AG20443 (cell line): ENCODE results near the gene ADGRB3.
"Not testable (repeated sequence)": the region's sequence is repeated elsewhere in the genome, so short reads cannot be mapped to it uniquely, and the experiment has no call there.

ENCODE experiments used
- DNase-seq: peaks from one replicate; pipeline ENCODE4 v3.0.0; 2012; ENCODE audit warnings: low spot score, mixed read lengths

The ADGRB3 gene

DNA sequence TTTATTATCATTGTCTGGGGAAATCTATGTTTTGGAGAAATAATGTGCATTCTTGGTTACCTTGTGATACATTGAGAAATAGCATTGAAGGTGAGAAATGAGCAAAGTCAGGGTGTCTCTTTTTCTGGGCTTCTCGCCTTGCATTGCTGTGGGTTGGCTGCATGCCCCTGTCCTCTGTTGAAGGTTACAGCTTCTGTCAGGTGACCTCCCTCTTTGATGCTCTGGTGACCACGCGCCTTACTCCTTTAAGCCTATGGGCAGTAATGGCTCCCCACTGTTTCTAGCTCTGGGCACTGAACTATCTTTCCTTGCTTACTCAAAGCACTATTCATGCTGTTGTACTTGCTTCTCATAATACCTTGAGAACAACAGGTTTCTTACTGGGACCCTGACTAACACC is 14.6 kb downstream of the ADGRB3 start:
- DNase-seq = no peak

DNA sequence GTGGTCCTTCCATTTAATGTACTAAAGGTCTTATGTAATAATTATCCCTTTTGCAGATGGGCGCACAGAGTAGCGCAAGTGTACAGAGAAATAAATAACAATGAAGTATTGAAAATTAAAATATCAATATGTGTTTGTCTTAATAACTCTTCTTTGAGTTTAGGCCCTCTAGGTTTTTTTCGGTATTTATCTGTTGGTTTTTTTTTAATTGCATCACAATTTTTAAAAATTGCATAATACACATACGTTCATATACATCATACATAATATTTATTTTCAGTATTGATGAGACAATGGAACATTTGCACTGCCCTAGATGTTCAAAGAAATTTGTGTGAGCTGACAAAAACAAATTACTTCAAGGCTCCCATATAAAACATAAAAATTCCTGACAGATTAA is 15.1 kb downstream of the ADGRB3 start:
- no peak for DNase-seq

DNA sequence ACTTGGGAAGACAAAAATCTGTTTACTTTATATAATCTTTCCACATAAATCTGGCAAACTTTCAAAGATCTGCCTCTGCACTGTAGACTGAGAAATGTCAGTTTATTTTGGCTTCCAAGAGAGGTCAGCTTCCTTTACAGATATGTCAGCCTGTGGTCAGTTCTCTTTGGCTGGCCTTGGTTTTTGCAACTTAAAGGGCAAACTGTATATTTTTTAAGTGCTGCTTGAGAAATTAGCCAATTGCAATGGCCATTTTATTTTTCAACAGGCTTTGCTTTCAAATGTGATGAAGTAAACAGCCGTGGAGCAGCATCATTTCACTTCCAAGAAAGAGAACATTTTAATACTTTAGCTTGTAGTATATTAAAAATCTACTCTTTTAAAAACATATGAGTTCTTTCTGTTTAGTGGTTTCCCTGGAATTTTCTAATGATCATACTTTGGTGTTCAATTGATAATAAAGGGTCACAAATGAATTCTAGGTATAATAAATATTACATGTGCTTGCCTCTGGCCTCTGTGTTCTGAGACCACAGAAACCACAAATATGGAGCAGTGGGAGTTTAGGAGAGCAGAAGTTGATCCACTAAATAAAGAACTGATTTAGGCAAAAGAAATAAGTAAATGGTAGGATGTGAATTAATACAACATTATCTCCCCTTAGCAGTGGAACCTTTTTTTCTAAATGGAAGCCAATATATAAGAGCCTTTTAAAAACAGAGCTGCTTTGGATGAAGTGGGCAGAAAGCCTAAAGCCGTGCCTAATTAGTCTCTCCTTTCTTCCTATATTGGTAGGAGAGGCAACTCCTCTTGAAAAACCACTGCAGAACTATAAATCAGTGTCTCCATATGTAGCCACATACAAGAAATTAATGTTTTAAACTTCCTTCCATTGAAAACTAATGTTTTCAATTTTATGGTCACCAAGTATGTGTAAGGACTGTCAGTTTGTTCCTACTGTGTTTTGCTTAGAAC is 16.2 kb downstream of the ADGRB3 start:
- no peak for DNase-seq

DNA sequence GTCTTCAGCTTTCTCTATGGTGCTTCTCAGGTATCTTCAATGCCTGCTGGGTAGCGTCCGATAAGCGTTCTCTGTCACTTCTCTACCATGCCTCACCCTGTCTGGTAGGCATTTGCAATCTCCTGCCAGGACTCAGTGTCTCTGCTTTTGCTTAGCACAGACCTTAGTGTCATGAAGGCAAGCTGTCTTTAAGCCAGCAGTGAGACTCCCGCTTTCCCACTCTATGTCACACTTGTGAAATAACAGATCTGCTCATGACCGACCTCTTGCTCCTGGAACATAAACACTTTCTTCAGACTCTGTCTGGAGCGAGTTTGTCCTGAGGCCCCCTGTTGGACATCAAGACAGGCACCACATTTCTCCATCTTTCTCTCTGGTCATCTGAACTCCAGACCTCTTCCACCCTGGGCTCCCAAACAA is 17.0 kb downstream of the ADGRB3 start:
- no peak for DNase-seq

DNA sequence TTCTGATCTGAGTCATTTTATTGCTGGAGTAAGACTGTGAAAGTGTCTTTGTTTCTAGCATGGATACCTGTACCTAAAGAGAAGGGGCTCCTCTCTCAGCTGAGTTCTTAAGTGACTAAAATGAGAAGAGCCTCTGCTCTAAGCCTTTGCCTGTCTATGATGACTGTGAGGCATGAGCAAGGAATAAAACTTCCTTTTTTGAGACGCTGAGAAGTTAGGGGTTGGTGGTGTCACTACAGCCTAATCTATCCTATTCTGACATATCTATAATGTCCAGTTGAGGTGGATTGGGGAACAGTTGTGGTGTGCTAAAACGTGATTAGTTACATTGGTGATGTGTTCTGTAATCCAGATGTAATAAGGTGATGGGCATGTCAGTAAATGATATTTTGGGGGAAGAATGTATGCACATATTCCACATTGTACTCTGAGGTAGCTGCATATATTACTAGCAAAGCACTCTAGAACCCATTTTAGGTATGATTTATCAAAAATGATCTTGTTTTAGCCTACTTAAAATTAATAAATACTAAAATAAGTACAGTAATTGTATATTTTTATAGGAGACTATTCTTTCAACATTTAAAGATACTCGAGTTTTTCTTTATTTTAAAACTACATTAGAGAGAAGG is 18.1 kb downstream of the ADGRB3 start:
- no peak for DNase-seq

DNA sequence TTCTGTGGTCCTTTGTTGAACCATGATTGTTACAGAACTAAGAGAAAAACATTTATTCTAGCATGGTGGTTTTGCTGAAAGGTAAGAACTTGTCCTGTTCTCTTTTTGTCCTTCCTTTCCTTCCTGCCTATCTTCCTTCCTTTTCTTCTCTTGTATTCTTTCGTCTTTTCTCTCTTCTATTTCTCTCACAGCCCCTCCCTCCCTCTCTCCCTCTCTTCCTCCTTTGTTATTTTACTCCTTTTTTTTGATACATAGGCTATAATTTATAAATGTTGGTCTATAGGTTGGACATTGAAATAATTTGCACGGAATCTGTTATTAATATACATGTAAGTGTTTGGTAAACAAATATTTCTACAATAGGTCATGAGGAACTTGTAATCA is 18.6 kb downstream of the ADGRB3 start:
- no peak for DNase-seq

DNA sequence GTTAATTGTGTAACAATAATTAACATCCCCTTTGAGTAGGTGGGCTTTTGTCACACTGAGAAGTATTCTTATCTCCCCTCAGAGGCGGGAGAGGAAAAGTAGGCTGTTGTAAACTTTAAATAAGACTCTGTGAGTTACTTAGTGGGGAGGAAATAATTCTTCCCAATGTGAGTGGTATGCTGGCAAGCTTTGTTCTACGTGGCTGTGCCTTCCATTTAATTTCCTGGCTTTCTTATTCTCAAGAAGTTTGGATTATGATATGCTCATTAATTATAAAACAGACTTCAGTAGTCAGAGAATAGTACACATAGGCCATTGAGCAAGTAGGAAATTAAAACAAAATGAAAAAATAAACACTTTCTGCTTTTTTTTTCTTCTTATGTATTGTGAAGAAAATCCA is 19.1 kb downstream of the ADGRB3 start:
- DNase-seq = no peak

DNA sequence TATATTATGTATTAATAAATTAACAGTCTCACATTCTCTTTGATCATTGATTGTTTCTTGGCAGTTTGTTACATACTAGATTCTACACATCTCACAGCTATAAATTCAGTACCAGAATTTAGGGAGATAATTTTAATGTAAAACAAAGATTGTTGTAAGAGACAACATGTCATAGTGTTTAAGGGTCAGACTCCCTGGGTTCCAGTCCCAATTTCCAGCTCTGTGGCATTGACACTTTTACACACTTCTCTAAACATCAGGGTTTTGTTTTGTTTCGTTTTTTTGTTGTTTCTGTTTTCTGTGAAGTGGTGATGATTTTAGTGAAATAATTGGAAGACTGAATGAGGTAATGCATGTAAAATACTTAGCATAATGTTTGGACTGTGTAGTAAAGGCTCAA is 19.9 kb downstream of the ADGRB3 start:
- no peak for DNase-seq

DNA sequence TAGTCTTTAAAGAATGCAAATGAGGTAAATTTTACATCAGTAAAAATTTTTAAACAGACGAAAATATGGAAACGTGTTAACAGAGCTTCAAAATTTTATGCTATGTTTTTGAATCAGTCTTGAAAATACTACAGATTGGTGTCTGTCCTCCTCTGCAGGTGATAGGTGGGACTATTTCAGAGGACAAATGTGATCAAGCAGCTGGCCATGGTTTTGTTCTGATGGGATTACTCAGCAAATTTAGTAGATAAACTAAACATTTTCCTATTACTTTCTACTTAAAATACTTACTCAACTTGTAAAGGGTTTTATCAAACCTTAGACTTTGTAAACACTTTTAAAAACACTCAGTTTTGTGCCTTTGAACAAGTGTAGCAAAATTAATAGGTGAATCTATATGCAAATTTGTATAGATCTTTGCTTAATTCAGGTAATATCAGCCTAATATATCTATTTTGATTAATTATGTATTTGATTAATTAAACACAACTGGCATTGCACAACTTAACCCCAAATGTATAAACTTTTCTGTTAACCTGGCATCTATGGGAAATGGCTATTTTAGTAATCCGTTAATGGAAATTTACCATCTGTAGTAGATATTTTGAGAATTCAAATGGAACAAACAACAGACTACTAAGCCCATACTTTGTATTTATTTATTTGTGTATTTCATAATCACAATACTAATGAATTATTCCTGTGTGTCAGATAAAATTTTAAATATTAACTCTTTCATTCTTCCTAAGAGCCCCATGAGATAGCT is 22.5 kb downstream of the ADGRB3 start:
- DNase-seq = no peak

DNA sequence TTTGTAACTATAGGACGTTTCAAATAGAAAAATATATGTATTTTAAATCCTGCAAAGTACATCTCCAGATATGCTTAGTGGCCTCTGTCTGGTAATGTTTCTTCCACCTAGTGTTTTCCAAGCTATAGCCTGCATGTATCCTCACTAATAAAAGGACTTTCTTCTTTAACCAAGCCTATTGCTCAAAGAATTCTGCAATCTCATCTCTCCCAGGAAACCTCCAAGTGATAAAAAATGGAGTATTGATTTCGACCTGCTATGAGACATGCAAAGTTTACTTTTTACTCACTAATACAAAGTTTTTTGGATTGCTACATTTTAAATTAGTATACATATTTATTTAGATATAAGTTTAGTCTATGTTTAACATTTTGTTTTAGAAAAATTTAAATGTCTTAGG is 23.3 kb downstream of the ADGRB3 start:
- no peak for DNase-seq

DNA sequence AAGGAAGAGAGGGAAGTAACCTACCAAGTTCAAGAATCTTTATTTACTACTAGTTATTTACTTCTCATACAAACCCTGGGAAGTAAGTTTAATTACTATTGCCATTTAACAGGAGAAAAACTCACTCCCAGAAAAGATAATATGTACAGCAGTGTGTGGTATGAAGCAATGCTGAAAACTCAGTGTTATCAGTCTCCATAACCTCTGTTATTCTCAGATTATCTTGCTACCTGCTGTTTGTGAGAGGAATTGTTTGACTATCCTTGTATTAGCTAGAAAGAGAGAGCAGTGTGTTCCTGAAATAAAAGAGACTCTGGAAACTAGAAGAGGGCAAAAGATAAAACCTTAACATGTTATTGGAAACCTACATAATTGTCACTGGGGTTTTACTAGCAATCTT is 38.2 kb downstream of the ADGRB3 start:
- DNase-seq = no peak

DNA sequence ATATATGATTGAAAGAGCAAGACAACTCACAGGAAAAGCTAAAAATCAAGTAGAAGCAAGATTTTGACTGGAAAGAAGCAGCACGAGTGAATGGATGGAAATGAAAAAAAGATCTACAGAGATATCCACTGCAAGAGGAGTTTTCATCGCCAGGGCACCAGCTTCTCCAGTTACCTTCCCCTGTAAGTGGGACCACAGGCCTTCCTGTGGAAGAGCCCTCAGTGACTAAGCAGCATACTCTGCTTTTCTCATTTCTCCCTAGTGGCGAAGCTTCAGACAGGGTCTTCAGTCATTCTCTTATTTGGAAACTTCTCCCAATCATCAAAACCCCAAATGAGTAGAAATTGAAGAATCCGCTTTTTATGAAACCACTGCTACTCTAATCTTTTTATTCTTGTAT is 40.5 kb downstream of the ADGRB3 start:
- DNase-seq = no peak

DNA sequence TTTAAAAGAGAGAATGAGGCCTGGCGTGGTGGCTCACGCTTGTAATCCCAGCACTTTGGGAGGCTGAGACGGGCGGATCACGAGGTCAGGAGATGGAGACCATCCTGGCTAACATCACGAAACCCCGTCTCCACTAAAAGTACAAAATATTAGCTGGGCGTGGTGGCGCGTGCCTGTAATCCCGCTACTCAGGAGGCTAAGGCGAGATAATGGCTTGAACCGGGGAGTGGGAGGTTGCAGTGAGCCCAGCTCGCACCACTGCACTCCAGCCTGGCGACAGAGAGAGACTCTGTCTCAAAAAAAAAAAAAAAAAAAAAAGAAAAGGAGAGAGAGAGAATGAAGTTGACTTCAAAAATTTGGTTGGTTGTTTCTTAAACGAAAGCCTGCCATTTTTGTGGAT is 41.0 kb downstream of the ADGRB3 start:
- not testable (repeated sequence) for DNase-seq

DNA sequence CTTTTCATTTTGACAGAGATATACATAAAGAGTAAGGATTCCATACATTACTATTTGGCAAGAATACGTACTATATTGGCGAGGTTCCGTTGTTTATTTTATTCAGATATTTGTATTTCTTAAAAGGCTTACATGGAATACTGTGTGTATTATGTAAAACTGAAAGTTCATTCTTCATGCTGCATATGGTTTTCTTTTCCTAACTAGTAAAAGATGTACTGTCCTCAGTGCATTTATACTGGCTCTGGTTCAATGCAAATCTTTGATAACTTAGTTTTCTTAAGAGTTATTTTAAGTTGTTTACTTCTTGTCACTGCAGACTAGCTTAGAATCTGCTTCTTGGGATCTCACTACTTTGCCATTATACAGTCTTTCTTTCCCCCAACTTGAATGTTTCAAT is 42.0 kb downstream of the ADGRB3 start:
- DNase-seq = no peak

DNA sequence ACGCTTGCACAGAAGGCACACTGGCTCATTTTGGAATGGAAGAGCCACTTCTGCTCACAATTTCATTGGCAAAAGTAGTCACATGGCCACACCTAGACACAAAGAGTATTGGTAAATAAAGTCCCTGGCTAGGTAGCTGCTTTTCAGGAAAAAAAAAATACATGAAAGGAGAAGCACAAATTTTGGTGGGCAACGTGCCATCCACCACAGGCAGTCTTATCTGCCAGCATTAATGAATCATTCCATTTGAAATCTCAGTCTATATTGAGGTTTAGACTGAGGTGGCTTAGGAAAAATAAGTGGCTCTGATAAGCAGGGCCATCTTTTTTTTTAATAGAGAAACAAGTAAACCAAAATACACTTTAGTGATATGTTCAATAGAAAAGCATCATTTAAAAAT is 44.3 kb downstream of the ADGRB3 start:
- no peak for DNase-seq

DNA sequence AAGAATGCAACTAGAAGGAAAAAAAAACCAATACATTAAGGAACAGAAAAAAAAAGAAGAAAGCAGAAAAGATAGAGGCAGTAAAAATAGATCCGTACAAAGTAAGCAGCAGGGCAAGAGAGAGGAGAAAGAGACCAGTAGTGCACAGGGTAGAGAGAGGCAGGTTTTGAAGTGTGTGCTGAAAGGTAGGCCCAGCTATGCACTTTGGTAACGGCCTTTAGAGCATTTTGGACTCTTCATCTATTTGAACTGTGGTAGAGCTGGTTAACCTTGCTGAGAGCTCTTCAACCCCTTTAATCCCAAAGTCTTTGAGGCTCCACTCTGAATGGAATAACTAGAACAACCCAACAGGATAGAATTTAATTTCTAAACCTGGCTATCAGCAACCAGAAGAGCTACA is 45.2 kb downstream of the ADGRB3 start:
- DNase-seq = no peak

DNA sequence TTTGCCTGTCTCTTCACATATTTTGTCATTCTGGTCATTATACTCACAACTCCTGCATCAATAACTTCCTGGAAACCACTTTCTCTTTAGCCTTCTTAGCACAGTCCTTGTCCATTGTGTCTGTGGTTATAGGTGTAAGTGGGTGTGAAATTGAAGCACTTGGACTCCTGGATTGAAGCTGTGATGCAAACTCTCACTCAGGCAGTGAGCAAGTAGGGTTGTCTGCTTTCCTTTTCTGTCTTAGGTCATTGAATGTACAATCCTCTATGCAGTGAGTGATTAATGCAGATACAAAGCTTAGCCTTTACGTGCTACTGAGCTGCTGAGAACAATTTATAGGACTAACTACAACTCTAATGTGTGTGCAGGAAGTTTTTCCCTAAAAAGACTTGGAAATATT is 54.8 kb downstream of the ADGRB3 start:
- DNase-seq = no peak

DNA sequence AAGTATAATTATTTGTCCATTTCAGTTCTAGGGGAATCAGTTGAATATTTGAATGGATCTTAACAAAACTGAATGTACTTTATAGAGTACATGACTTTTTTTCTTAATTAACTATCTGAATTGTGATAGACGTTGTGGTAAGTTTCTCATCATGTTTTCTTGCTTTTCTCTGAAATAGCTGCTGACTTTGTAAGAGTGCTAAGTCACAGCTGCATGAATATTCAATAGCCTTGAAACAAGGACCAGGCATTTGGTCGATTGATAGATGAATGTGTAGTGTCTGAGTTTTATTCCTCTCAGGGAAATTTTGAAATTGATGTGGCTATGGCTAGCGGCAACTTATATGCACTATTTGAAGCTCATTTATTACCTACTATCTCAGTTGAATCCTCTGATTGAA is 56.0 kb downstream of the ADGRB3 start:
- DNase-seq = no peak

DNA sequence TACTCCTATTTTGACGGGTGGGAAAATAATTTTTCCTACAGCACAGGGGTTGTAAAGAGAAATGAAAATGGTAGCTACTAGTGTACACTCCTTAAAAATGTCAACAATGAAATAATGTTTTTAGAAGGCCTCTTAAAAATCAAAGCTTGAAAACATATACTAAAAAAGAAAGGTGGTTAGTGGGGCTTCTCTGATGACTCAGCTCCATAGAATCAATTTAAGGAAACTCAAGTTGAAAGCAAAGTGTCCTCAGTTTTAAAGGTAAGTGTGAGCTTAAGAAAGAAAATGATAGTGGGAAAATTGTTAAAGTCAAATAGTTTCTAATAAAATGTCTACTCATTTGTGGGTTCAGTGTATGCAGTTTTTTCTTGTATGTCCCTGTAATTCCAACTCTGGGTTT is 58.2 kb downstream of the ADGRB3 start:
- no peak for DNase-seq

DNA sequence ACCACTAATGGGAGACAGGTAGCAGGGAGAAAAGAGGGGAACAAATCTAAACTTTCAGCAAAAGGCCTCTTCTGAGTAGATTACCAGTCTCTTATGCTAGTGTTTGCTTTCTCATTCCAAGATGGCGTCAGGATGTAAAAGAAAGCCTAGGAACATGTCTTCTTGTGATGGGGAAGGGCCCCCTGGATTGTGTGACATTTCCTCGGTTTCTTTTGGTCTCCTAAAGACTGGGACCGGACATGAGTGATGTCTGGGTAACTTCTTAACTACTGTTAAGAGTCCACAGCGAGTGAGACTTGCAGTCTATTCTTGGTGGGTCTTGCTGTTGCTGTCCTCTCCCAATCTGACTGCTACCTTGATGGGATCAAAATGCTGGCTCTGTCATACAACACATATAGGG is 60.3 kb downstream of the ADGRB3 start:
- DNase-seq = no peak

DNA sequence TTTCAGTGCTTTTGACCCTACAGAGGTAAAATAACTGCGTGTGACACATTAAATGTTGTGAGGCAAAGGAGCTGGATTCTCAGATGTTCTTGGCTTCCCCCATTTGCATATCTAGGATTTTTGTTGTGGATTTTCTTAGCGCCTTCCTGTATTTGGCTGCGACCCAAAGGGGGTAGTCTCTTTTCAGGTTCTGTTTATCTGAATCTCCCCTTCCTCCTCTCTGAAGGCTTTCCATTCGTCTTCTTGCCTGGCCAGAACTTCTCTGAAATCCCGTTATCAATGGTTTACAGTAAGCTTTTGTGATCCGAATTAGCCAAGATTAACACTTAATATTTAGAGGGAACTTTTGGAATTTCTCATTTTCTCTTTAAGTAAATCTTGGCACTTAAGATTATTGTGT is 60.8 kb downstream of the ADGRB3 start:
- no peak for DNase-seq

DNA sequence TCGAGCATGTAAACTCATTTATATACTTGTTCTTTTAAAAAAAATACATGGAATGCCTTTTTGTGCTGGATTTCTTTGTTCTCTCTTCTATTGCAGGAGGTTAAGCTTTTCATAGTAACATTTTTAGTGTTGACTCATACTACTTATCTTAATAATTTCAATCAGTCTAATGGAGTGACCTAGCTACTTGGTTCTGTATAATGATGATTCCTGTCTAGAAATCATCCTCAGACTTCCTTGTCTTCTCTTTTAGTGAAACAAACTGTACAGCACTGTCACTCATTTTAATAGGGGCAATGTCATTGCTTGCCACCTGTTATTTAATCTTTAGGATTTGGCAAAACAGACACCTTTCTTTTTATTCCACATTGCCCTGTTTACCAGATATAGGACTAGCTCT is 62.3 kb downstream of the ADGRB3 start:
- no peak for DNase-seq

DNA sequence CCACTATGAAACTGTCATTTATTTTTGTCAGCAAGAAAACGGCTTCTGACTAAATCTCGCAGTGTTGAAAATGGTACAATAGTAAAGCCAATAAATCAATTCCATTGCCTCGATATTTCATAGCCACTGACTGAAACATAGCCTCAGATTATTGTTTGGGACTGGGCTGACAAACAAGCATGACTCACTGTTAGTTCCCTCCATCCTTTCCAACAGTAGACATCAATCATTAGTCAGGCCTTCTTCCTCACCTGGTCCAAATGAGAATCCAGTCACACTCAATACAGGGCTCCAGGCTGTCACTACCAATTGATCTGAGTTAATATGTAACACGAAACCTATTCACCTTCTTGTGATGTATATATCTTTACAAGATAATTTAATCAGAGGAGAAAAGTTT is 66.1 kb downstream of the ADGRB3 start:
- DNase-seq = no peak
